GM03348 (cell line): Measurements from ENCODE around the gene FKBP6.
"Not testable (repeated sequence)": the region's sequence is repeated elsewhere in the genome, so short reads cannot be mapped to it uniquely, and the experiment has no call there.

Source experiments
- DNase-seq: peaks from one replicate; pipeline ENCODE4 v3.0.0; 2012; ENCODE audit warnings: low spot score

FKBP6 gene

GRCh38 chr7:73327922-73328321, at the start of gene FKBP6, which contains the start of gene TRIM50:
Gene FKBP6, plus strand, starts transcription at chr7:73328161. Its CDS starts 268 bp downstream, at chr7:73328429.
Gene TRIM50, minus strand, starts transcription at chr7:73328082. Its CDS starts 3,295 bp downstream, at chr7:73324787.
- DNase-seq = not testable (repeated sequence)

GRCh38 chr7:73297235-73297634, 30.7 kb upstream of the FKBP6 start:
- not testable (repeated sequence) for DNase-seq

GRCh38 chr7:73297706-73298105, 30.3 kb upstream of the FKBP6 start:
- not testable (repeated sequence) for DNase-seq

- not testable (repeated sequence) for DNase-seq
Observed at GRCh38 chr7:73299812-73300211, 28.1 kb upstream of the FKBP6 start.

GRCh38 chr7:73301108-73301507, 26.9 kb upstream of the FKBP6 start:
- not testable (repeated sequence) for DNase-seq

GRCh38 chr7:73302846-73303245, 25.1 kb upstream of the FKBP6 start:
- DNase-seq = not testable (repeated sequence)

- no peak for DNase-seq
Observed at GRCh38 chr7:73303546-73303945, 24.4 kb upstream of the FKBP6 start.

GRCh38 chr7:73304071-73304470, 23.9 kb upstream of the FKBP6 start:
- no peak for DNase-seq

- not testable (repeated sequence) for DNase-seq
Observed at GRCh38 chr7:73304612-73305387, 23.2 kb upstream of the FKBP6 start.

- no peak for DNase-seq
Observed at GRCh38 chr7:73307436-73307835, 20.5 kb upstream of the FKBP6 start.

GRCh38 chr7:73308074-73308664, 19.8 kb upstream of the FKBP6 start:
- no peak for DNase-seq

GRCh38 chr7:73308665-73309214, 19.2 kb upstream of the FKBP6 start, which contains the start of gene NSUN5:
Gene NSUN5, minus strand, starts transcription at chr7:73308826. Its CDS starts 36 bp downstream, at chr7:73308790.
- DNase-seq = peak; percentile 91

GRCh38 chr7:73311421-73311820, 16.5 kb upstream of the FKBP6 start:
- DNase-seq = not testable (repeated sequence)

- DNase-seq = no peak
Observed at GRCh38 chr7:73312831-73313520, 15.0 kb upstream of the FKBP6 start.

GRCh38 chr7:73313521-73313906, 14.4 kb upstream of the FKBP6 start:
- DNase-seq = no peak

GRCh38 chr7:73314271-73314670, 13.7 kb upstream of the FKBP6 start:
- DNase-seq = no peak

GRCh38 chr7:73316521-73316920, 11.4 kb upstream of the FKBP6 start:
- no peak for DNase-seq

- not testable (repeated sequence) for DNase-seq
Observed at GRCh38 chr7:73318656-73319204, 9.2 kb upstream of the FKBP6 start.

- not testable (repeated sequence) for DNase-seq
Observed at GRCh38 chr7:73319541-73319940, 8.4 kb upstream of the FKBP6 start.

GRCh38 chr7:73320009-73320408, 8.0 kb upstream of the FKBP6 start:
- DNase-seq = not testable (repeated sequence)

GRCh38 chr7:73323434-73324080, 4.4 kb upstream of the FKBP6 start:
- not testable (repeated sequence) for DNase-seq
